Stomach smooth muscle (tissue), 2 donors: ENCODE data around the gene FMN1.

ENCODE experiments used
- H3K27ac ChIP-seq: one replicate; pipeline ENCODE4 v1.7.0; 2013; ENCODE audit warnings: mild to moderate bottlenecking, low read length, inconsistent platforms
- H3K27me3 ChIP-seq, 2 donors: one replicate each; pipeline ENCODE4 v1.7.0; 2013; ENCODE audit warnings: low read length in 2 of 2; ENCODE audit not compliant: insufficient read depth in 2 of 2, control insufficient read depth in 1 of 2
- H3K36me3 ChIP-seq, 2 donors: one replicate each; pipeline ENCODE4 v1.7.0; 2013; ENCODE audit warnings: low read length in 2 of 2; ENCODE audit not compliant: control insufficient read depth in 2 of 2, insufficient read depth in 2 of 2
- H3K4me1 ChIP-seq: one replicate; pipeline ENCODE4 v1.7.0; 2013; ENCODE audit warnings: low read length; ENCODE audit not compliant: control insufficient read depth, insufficient read depth
- H3K4me3 ChIP-seq, 2 donors: one replicate each; pipeline ENCODE4 v1.7.0; 2013; ENCODE audit warnings: low read length in 2 of 2
- H3K9ac ChIP-seq, 2 donors: one replicate each; pipeline ENCODE4 v1.7.0; 2013; ENCODE audit warnings: low read length in 2 of 2, mild to moderate bottlenecking in 1 of 2
- H3K9me3 ChIP-seq, 2 donors: one replicate each; pipeline ENCODE4 v1.7.0; 2013; ENCODE audit warnings: low read length in 2 of 2; ENCODE audit not compliant: control insufficient read depth in 2 of 2
- donor health status: healthy.
- donor health status: Pancreatic carcinoma.

Gene FMN1

DNA sequence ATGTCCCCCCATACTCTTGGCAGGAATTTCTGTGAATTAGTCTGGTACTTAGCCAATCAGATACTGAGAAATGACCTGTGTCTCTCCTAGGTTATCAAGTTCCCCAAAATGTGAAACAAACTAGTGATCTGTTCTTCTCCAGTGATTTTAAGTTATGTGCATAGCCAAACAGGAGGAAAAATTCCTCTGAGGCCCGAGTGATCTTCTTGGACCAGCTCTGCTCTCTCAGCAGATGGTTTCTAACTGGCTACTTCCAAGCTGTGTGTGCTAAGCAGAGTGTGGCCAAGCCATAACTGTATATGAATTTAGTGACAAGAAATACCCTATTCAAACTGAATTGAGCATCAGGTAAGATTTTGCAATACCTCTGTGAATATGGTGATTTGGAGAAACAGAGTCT is 387.2 kb downstream of the FMN1 start:
- H3K9me3 ChIP-seq = peaks cover 0 to 4% of the 10 kb centered on the region in 2 donors

GRCh38 chr15:32803631-32804030 is 390.9 kb downstream of the FMN1 start:
- Histone ChIP-seq H3K9me3 (peaks cover 0 to 4% of the 10 kb centered on the region in 2 donors), H3K27me3 (no peaks in the 10 kb centered on the region), H3K27ac (no peak overlapping the region), H3K9ac (no peak overlapping the region), H3K36me3 (no peaks in the 10 kb centered on the region), H3K4me3 (no peak overlapping the region), H3K4me1 (no peaks in the 10 kb centered on the region)

More for the DNA sequence above, 387.2 kb downstream of the FMN1 start:
- H3K4me3 ChIP-seq = no peak overlapping the region
- H3K9ac ChIP-seq = no peak overlapping the region
- H3K27ac ChIP-seq = no peak overlapping the region
- no peaks in the 10 kb centered on the region for H3K4me1 ChIP-seq
- H3K36me3 ChIP-seq = no peaks in the 10 kb centered on the region
- H3K27me3 ChIP-seq = no peaks in the 10 kb centered on the region

GRCh38 chr15:32802286-32802936 is 392.1 kb downstream of the FMN1 start:
- Histone ChIP-seq H3K4me1 (no peaks in the 10 kb centered on the region), H3K9ac (no peak overlapping the region), H3K9me3 (peaks cover 0 to 4% of the 10 kb centered on the region in 2 donors), H3K27me3 (no peaks in the 10 kb centered on the region), H3K36me3 (no peaks in the 10 kb centered on the region), H3K4me3 (no peak overlapping the region), H3K27ac (no peak overlapping the region)

GRCh38 chr15:32799936-32800535 is 394.5 kb downstream of the FMN1 start:
- Histone ChIP-seq H3K36me3 (no peaks in the 10 kb centered on the region), H3K4me3 (no peak overlapping the region), H3K4me1 (no peaks in the 10 kb centered on the region), H3K9me3 (peaks cover 0 to 4% of the 10 kb centered on the region in 2 donors), H3K9ac (no peak overlapping the region), H3K27ac (no peak overlapping the region), H3K27me3 (no peaks in the 10 kb centered on the region)

GRCh38 chr15:32796856-32797255 is 397.7 kb downstream of the FMN1 start:
- no peak overlapping the region for H3K27ac ChIP-seq
- no peaks in the 10 kb centered on the region for H3K27me3 ChIP-seq
- H3K9me3 ChIP-seq = no peaks in the 10 kb centered on the region
- no peaks in the 10 kb centered on the region for H3K4me1 ChIP-seq
- H3K4me3 ChIP-seq = no peak overlapping the region
- no peaks in the 10 kb centered on the region for H3K36me3 ChIP-seq
- H3K9ac ChIP-seq = no peak overlapping the region

- H3K4me1 ChIP-seq = peaks cover 6% of the 10 kb centered on the region
- no peaks in the 10 kb centered on the region for H3K36me3 ChIP-seq
- no peak overlapping the region for H3K4me3 ChIP-seq
Observed at GRCh38 chr15:32794973-32795372, 399.5 kb downstream of the FMN1 start.

GRCh38 chr15:32792436-32792835 is 402.1 kb downstream of the FMN1 start:
- Histone ChIP-seq H3K4me1 (peaks cover 8% of the 10 kb centered on the region), H3K9ac (no peak overlapping the region), H3K27me3 (no peaks in the 10 kb centered on the region), H3K9me3 (no peaks in the 10 kb centered on the region), H3K27ac (no peak overlapping the region), H3K36me3 (no peaks in the 10 kb centered on the region), H3K4me3 (no peak overlapping the region)

More at GRCh38 chr15:32794973-32795372, 399.5 kb downstream of the FMN1 start:
- Histone ChIP-seq H3K9me3 (no peaks in the 10 kb centered on the region), H3K9ac (no peak overlapping the region), H3K27ac (no peak overlapping the region), H3K27me3 (no peaks in the 10 kb centered on the region)

GRCh38 chr15:32790352-32790999 is 404.0 kb downstream of the FMN1 start:
- Histone ChIP-seq H3K27me3 (no peaks in the 10 kb centered on the region), H3K4me3 (no peak overlapping the region), H3K27ac (no peak overlapping the region), H3K4me1 (peaks cover 8% of the 10 kb centered on the region), H3K9me3 (no peaks in the 10 kb centered on the region), H3K9ac (no peak overlapping the region), H3K36me3 (no peaks in the 10 kb centered on the region)

DNA sequence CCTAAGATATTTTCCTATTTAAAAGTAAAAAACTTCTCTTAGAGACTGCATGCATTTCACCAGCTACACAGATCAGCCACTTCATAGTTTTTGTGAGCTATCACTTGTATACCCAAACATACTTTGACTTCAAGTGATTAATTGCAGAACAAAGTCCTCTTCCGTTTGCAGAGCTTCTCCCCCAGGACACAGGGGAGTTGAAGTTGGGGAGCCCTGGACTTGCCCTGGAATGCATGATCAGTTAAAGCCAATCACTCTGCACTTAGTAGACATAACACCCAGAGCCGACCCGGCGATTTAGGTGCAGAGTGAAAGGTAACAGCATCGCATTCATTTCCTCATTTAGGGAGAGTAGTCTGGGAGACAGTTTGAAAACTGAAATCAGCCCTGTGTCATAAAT is 406.6 kb downstream of the FMN1 start:
- Histone ChIP-seq H3K9me3 (no peaks in the 10 kb centered on the region), H3K36me3 (no peaks in the 10 kb centered on the region), H3K9ac (no peak overlapping the region), H3K4me3 (no peak overlapping the region), H3K4me1 (peaks cover 8% of the 10 kb centered on the region), H3K27ac (no peak overlapping the region), H3K27me3 (no peaks in the 10 kb centered on the region)

GRCh38 chr15:32786906-32787305 is 407.6 kb downstream of the FMN1 start:
- no peaks in the 10 kb centered on the region for H3K9me3 ChIP-seq
- H3K4me3 ChIP-seq = no peak overlapping the region
- peaks cover 8% of the 10 kb centered on the region for H3K4me1 ChIP-seq
- H3K9ac ChIP-seq = no peak overlapping the region
- H3K27me3 ChIP-seq = no peaks in the 10 kb centered on the region
- H3K27ac ChIP-seq = no peak overlapping the region
- no peaks in the 10 kb centered on the region for H3K36me3 ChIP-seq

- no peak overlapping the region for H3K4me3 ChIP-seq
- H3K9ac ChIP-seq = no peak overlapping the region
- H3K4me1 ChIP-seq = no peaks in the 10 kb centered on the region
- no peak overlapping the region for H3K27ac ChIP-seq
- no peaks in the 10 kb centered on the region for H3K9me3 ChIP-seq
- no peaks in the 10 kb centered on the region for H3K36me3 ChIP-seq
- H3K27me3 ChIP-seq = no peaks in the 10 kb centered on the region
Observed at GRCh38 chr15:32784581-32784980, 409.9 kb downstream of the FMN1 start.
